H9 (cell line): ENCODE measurements around the gene PGLYRP4. TPM values are rescaled to one million over a fixed set of nuclear protein-coding genes. Genes with fewer than 3 reads are reported as not detected.

Source experiments
- DNase-seq: peaks from one replicate; pipeline ENCODE4 v3.0.0-alpha.2; 2017
- H2AFZ ChIP-seq: one replicate; pipeline ENCODE4 v1.6.1; 2013; ENCODE audit warnings: mild to moderate bottlenecking, low read length, control low read depth, moderate library complexity
- H2AK5ac ChIP-seq: 2 replicates; pipeline ENCODE4 v1.6.1; 2013; ENCODE audit warnings: low read length, control low read depth, mixed read lengths; ENCODE audit not compliant: insufficient read length
- H2BK120ac ChIP-seq: one replicate; pipeline ENCODE4 v1.6.1; 2013; ENCODE audit warnings: low read depth, mild to moderate bottlenecking, low read length, control low read depth, inconsistent platforms; ENCODE audit not compliant: poor library complexity, severe bottlenecking
- H2BK12ac ChIP-seq: 2 replicates; pipeline ENCODE4 v1.6.1; 2013; ENCODE audit warnings: low read length, control low read depth, mixed read lengths, low read depth; ENCODE audit not compliant: insufficient read length
- H2BK15ac ChIP-seq: 2 replicates; pipeline ENCODE4 v1.6.1; 2013; ENCODE audit warnings: low read depth, low read length, control low read depth
- H2BK20ac ChIP-seq: one replicate; pipeline ENCODE4 v1.6.1; 2013; ENCODE audit warnings: low read depth, mild to moderate bottlenecking, low read length, control low read depth, inconsistent platforms; ENCODE audit not compliant: poor library complexity, severe bottlenecking
- H2BK5ac ChIP-seq: 2 replicates; pipeline ENCODE4 v1.6.1; 2013; ENCODE audit warnings: low read length, control low read depth, mixed read lengths; ENCODE audit not compliant: insufficient read length
- H3K14ac ChIP-seq: 2 replicates; pipeline ENCODE4 v1.6.1; 2013; ENCODE audit warnings: low read length, control low read depth; ENCODE audit not compliant: insufficient read depth
- H3K18ac ChIP-seq: 2 replicates; pipeline ENCODE4 v1.6.1; 2013; ENCODE audit warnings: low read depth, mild to moderate bottlenecking, mixed read lengths, low read length, control low read depth; ENCODE audit not compliant: insufficient read length
- H3K23ac ChIP-seq: 2 replicates; pipeline ENCODE4 v1.6.1; 2013; ENCODE audit warnings: low read length, control low read depth, mixed read lengths, low read depth; ENCODE audit not compliant: insufficient read length
- H3K23me2 ChIP-seq: 2 replicates; pipeline ENCODE4 v1.6.1; 2013; ENCODE audit warnings: low read depth, mild to moderate bottlenecking, mixed read lengths, low read length, control low read depth; ENCODE audit not compliant: insufficient read length, poor library complexity, severe bottlenecking
- H3K27ac ChIP-seq: 2 replicates; pipeline ENCODE4 v1.5.1; 2013; ENCODE audit warnings: low read length, control low read depth, mixed read lengths, low read depth; ENCODE audit not compliant: insufficient read length
- H3K27me3 ChIP-seq: 2 replicates; pipeline ENCODE4 v1.6.1; 2013; ENCODE audit warnings: low read length, control low read depth, inconsistent platforms; ENCODE audit not compliant: insufficient read depth
- H3K4ac ChIP-seq: 2 replicates; pipeline ENCODE4 v1.6.1; 2013; ENCODE audit warnings: low read depth, mild to moderate bottlenecking, control low read depth, inconsistent platforms, low read length, moderate library complexity
- H3K4me1 ChIP-seq: 2 replicates; pipeline ENCODE4 v1.6.1; 2013; ENCODE audit warnings: low read length, control low read depth, inconsistent platforms; ENCODE audit not compliant: insufficient read depth
- H3K4me2 ChIP-seq: 2 replicates; pipeline ENCODE4 v1.6.1; 2013; ENCODE audit warnings: low read length, control low read depth, mixed read lengths; ENCODE audit not compliant: insufficient read length, insufficient read depth
- H3K56ac ChIP-seq: 2 replicates; pipeline ENCODE4 v1.6.1; 2013; ENCODE audit warnings: low read depth, mild to moderate bottlenecking, mixed read lengths, low read length, control low read depth; ENCODE audit not compliant: insufficient read length
- H3K79me1 ChIP-seq: 2 replicates; pipeline ENCODE4 v1.6.1; 2013; ENCODE audit warnings: low read depth, mild to moderate bottlenecking, moderate library complexity, low read length, control low read depth, inconsistent platforms; ENCODE audit not compliant: insufficient read depth, poor library complexity, severe bottlenecking
- H3K79me2 ChIP-seq: 2 replicates; pipeline ENCODE4 v1.6.1; 2013; ENCODE audit warnings: low read length, control low read depth, inconsistent platforms; ENCODE audit not compliant: insufficient read depth
- H3K9ac ChIP-seq: 2 replicates; pipeline ENCODE4 v1.6.1; 2013; ENCODE audit warnings: low read length, control low read depth, mixed read lengths; ENCODE audit not compliant: insufficient read length; ENCODE audit errors: extremely low read depth
- H3K9me3 ChIP-seq: one replicate; pipeline ENCODE4 v1.6.1; 2013; ENCODE audit warnings: low read depth, low read length, inconsistent platforms; ENCODE audit not compliant: control insufficient read depth
- H3T11ph ChIP-seq: one replicate; pipeline ENCODE4 v1.6.1; 2013; ENCODE audit warnings: mild to moderate bottlenecking, low read length, control low read depth, inconsistent platforms
- H4K20me1 ChIP-seq: one replicate; pipeline ENCODE4 v1.6.1; 2013; ENCODE audit not compliant: control insufficient read depth, insufficient read length, insufficient read depth
- H4K5ac ChIP-seq: 2 replicates; pipeline ENCODE4 v1.6.1; 2013; ENCODE audit warnings: low read depth, mild to moderate bottlenecking, mixed read lengths, low read length, control low read depth; ENCODE audit not compliant: insufficient read length
- H4K8ac ChIP-seq: replicated peaks from 2 replicates; pipeline ENCODE4 v1.6.1; 2013; ENCODE audit warnings: low read length, control low read depth, mixed read lengths, low read depth; ENCODE audit not compliant: insufficient read length
- H4K91ac ChIP-seq: 2 replicates; pipeline ENCODE4 v1.6.1; 2013; ENCODE audit warnings: low read depth, mild to moderate bottlenecking, moderate library complexity, mixed read lengths, low read length, control low read depth; ENCODE audit not compliant: insufficient read length
- H3K27ac Mint-ChIP-seq, 3 experiments: 2 replicates in 2 of 3; 3 replicates in 1 of 3; pipeline ENCODE4 v1.8.0; 2020 to 2021; ENCODE audit warnings: mixed read lengths in 3 of 3, mild to moderate bottlenecking in 1 of 3, moderate library complexity in 1 of 3
- H3K27me3 Mint-ChIP-seq: 2 replicates; pipeline ENCODE4 v1.8.0; 2021; ENCODE audit warnings: low read depth, mild to moderate bottlenecking, moderate library complexity, mixed read lengths
- H3K36me3 Mint-ChIP-seq, 3 experiments: 2 replicates in 2 of 3; 3 replicates in 1 of 3; pipeline ENCODE4 v1.8.0; 2020 to 2021; ENCODE audit warnings: low read depth in 3 of 3, mixed read lengths in 3 of 3; ENCODE audit not compliant: insufficient read depth in 1 of 3
- H3K4me1 Mint-ChIP-seq, 2 experiments: 2 replicates each; pipeline ENCODE4 v1.8.0; 2020; ENCODE audit warnings: mixed read lengths in 2 of 2
- H3K4me3 Mint-ChIP-seq, 2 experiments: 2 replicates in 1 of 2; 3 replicates in 1 of 2; pipeline ENCODE4 v1.8.0; 2020 to 2021; ENCODE audit warnings: mild to moderate bottlenecking in 2 of 2, mixed read lengths in 2 of 2, moderate library complexity in 1 of 2
- H3K9me3 Mint-ChIP-seq, 2 experiments: 2 replicates in 1 of 2; 3 replicates in 1 of 2; pipeline ENCODE4 v1.8.0; 2020; ENCODE audit warnings: mild to moderate bottlenecking in 2 of 2, mixed read lengths in 2 of 2, moderate library complexity in 1 of 2
- CTCF ChIP-seq: fragments of 200-600 bp; sonication (generic); conservative IDR thresholded peaks from 3 replicates; pipeline ENCODE4 v1.8.0; 2021; ENCODE audit warnings: antibody characterized with exemption, mild to moderate bottlenecking
- total RNA-seq: library from RNA; stranded (reverse); gene quantifications from 2 replicates; pipeline ENCODE4 v1.2.1, GENCODE V29; 2021

The PGLYRP4 gene
- total RNA-seq, 1 experiment from 2014 or later: not detected

GRCh38 chr1:153364156-153364555 lies 15.5 kb upstream of the PGLYRP4 start:
- H3K14ac ChIP-seq: no peak overlapping the region
- no peak overlapping the region for H2BK120ac ChIP-seq
- Mint-ChIP-seq H3K4me1 (no peaks in the 10 kb centered on the region), H3K27ac (no peak overlapping the region), H3K9me3 (peaks cover 0 to 6% of the 10 kb centered on the region in 2 experiments; a peak in 1 of 5 replicates), H3K27me3 (peaks cover 2% of the 10 kb centered on the region), H3K4me3 (no peak overlapping the region), H3K36me3 (no peaks in the 10 kb centered on the region)
- no peak for TF ChIP-seq CTCF
- H3K27ac ChIP-seq: no peak overlapping the region
- no peak overlapping the region for H2BK15ac ChIP-seq
- H3K79me1 ChIP-seq: no peaks in the 10 kb centered on the region
- H2AK5ac ChIP-seq: no peak overlapping the region
- no peak for DNase-seq
- no peak overlapping the region for H4K5ac ChIP-seq
- no peaks in the 10 kb centered on the region for H3K79me2 ChIP-seq
- no peak overlapping the region for H3K56ac ChIP-seq
- H2AFZ ChIP-seq: no peak overlapping the region
- H3K27me3 ChIP-seq: no peaks in the 10 kb centered on the region
- H3K23ac ChIP-seq: no peak overlapping the region
- H2BK12ac ChIP-seq: no peak overlapping the region
- H3K23me2 ChIP-seq: no peaks in the 10 kb centered on the region
- H3T11ph ChIP-seq: no peak overlapping the region
- no peak overlapping the region for H3K9ac ChIP-seq
- no peak overlapping the region for H2BK20ac ChIP-seq
- no peak overlapping the region for H3K4me2 ChIP-seq
- no peak overlapping the region for H4K8ac ChIP-seq
- no peak overlapping the region for H3K18ac ChIP-seq
- H2BK5ac ChIP-seq: no peak overlapping the region
- H3K4me1 ChIP-seq: no peaks in the 10 kb centered on the region
- no peaks in the 10 kb centered on the region for H4K20me1 ChIP-seq
- no peak overlapping the region for H4K91ac ChIP-seq
- no peaks in the 10 kb centered on the region for H3K9me3 ChIP-seq
- no peak overlapping the region for H3K4ac ChIP-seq
